HG03159 (cell line): Measurements from ENCODE around the gene TRDN.
"Not testable (repeated sequence)": the region's sequence is repeated elsewhere in the genome, so short reads cannot be mapped to it uniquely, and the experiment has no call there.

Experiments
- ATAC-seq: cut with Tn5 transposase; IDR thresholded peaks from one replicate; pipeline ENCODE4 v1.9.1; 2021; ENCODE audit warnings: mild to moderate bottlenecking, moderate library complexity; ENCODE audit not compliant: unreplicated experiment

The TRDN gene

DNA sequence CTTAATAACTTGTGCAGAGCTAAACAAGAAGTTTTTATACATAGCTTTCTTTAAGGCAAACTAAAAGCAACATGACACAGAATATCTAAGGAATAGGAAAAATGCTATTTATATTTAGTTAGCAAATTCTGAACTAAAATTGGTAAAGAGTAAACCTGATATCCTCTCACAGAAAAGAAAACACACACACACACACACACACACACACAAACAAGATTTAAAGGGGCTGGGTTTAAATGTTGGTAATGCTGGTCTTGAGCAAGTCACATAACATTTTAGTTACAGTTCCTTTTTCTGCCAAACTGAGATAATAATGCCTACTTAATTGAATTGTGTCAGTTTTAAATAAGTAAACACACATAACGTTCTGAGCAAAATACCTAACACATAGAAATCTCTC lies 1.6 kb downstream of the TRDN start:
- no peak for ATAC-seq

DNA sequence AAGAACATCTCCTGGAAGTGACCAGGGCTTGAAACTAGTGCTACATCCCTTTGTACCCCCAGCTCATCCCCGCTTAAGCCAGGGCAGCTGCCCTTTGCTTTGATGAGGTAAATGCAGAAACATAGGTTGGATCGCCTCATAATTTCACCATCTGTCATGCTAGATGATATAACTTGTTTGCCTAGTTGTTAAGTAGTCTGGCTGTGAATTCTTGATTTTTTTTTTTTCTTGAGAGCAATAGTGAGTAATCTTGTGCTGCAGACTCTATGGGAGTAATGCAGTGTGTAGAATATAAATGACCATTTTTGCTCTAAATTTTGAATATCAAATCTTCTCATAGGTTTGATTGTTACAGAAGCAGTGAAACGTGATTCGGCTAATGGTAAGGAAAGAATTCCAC lies 4.1 kb downstream of the TRDN start:
- ATAC-seq = no peak

DNA sequence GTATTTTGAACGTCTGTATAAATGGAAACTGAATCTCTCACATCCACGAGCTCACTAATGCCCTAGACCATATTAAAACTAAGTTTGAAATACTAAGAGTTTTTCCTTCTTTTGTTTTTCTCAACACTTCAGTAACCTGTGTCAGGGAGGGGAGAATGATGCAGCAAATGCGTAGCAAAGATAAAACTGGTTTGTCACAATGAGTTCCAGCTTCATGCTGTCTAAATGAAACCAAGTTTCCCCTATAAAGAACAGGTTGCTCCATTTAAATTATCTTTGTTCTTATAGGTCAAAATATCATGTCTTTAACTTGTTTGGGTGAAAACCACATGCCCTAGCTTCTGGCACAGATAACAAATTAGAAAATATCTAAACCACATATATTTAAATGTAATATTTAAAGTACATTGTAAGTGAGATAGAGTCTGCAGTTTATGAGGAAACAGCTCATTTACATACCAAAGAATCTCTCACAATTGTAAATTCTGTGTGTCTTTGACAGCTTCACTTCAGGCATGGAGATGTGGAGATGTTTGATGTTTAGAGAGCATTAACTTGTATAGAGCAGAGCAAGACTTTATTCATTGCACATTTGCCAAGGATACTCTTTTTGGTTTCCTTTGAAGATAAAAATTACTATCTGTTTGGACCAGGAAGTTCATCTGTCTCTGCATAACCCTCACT lies 7.3 kb downstream of the TRDN start:
- no peak for ATAC-seq

DNA sequence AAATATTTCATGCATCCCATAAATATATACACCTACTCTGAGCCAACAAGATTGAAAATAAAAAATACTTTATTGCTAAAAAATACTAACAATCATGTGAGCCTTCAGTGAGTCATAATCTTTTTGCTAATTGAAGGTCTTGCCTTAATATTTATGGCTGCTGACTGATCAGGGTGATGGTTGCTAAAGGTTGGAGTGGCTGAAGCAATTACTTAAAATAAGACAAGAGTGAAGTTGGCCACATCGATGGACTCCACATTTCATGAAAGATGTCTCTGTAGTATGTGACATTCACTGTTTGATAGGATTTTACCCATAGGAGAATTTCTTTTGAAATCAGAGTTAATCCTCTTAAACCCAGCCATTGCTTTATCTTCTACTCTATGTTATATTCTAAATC lies 11.1 kb downstream of the TRDN start:
- no peak for ATAC-seq

DNA sequence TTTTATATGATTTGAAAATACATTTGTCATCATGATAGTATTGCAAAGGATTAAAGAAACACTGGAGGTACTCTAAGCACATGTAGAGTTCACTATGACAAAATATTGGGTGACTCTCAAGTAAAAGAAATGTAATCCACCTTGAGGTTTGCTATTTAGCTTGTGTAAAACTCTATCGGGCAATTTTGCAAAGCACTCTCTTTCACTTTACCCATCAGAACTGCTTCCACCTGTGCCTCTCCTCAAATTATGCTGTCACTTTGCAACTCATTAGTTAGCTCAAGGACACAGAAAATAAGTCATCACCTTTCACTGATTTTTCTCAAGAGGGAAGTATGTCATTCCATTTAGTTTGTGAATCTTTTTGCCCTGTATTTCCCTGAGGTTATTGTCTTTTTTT lies 14.0 kb downstream of the TRDN start:
- ATAC-seq = no peak

DNA sequence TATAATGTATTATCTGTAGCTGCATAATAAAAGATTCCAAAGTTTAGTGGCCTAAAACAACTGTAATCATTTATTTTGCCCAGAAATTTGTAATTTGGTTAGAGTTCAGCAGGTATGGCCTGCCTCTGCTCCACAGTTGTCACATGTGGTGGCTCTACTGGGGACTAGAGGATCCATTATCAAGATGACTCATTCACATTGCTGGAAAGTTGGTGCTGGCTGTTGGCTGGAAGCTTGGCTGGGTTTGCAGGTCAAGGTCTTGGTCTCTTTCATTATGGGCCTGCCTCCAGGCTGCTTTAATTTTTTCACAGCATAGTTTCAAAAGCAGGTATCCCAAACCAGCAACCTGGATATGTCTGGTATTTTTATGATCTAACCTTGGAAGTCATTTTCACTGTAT lies 17.6 kb downstream of the TRDN start:
- ATAC-seq = no peak

DNA sequence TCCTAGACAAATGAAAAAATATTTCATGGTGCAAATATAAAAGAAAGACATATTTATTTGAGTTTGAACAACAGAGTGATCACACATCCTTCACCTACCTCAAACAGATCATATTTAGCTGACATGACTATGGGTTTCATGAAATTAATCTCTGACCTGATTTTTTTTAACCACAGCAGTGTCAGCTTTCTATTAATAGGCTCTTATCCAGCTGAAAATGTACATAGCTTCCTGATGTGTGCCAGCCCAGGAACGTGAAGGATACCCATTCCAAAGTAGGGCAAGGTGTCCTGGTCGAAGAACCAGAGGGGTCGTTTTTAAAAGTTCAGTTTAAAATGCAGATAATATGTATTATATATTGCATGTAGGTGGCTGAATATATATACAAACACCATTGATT lies 19.8 kb downstream of the TRDN start:
- ATAC-seq = no peak

DNA sequence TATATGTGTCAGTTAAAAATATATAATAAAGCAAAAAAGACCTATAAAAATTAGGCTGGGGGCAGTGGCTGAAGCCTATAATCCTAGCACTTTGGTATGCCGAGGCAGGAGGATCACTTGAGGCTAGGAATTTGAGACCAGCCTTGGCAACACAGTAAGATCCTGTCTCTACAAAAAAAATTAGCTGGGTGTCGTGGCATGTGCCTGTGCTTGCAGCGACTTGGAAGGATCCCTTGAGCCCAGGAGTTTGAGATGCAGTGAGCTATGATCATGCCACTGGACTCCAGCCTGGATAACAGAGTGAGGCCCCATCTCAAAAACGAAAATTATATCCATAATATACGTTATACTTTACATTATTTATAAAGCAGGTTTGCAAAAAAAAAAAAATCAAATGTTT lies 20.7 kb downstream of the TRDN start:
- ATAC-seq = no peak

DNA sequence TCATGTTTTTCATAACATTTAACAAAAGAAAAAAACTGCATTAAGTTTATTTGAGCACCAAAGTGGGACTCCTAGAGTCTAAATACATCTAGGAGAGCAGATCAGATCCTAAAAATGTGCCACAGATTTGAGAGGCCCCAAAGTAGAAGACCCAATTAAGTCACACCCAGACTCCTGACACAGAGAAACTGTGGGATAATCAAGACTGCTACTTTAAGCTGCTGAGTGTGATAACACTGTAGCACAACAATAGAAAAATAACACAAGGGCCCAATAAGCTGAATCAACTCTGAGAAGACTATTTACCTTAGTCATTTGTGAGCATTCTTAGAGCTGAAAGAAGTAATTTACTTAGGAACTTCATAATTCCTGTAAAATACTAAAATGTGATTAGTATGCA lies 26.0 kb downstream of the TRDN start:
- no peak for ATAC-seq

DNA sequence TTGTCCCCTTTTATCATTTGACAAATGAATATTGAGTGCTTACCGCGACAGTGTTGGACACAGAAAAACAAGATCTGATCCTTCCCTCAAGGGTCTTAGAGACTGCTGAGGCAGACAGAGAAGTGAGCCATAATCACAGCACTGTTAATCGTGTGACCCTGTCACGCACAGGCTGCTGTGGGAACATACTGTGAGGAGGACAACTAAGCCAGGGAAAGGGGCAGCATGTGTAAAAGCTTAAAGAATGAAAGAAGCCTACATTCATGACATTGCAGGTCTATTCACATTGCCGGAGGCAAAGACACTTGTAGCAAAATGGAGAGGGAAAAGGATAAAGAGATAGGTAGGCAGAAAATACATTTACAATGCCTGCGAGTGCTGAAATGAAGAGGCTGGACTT lies 32.7 kb downstream of the TRDN start:
- ATAC-seq = no peak

DNA sequence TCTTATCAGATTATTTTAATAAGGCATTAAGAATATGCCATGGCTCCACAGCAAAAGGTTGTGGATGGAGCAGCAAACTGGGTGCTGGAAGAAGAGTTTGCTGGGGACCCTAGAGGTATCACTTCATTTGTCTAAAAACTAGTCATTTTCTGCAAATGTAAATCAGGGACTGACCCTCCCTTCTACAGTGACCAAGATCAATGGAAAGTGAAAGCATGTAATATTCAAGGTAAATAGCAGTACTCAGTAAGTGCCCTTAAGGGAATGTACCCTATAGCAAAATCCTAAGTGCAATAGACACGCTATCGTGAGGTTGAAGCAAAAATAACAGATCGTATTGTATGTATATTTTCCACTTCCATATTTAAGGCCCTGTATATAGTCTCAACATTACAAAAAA lies 38.7 kb downstream of the TRDN start:
- ATAC-seq = peak; percentile 81

DNA sequence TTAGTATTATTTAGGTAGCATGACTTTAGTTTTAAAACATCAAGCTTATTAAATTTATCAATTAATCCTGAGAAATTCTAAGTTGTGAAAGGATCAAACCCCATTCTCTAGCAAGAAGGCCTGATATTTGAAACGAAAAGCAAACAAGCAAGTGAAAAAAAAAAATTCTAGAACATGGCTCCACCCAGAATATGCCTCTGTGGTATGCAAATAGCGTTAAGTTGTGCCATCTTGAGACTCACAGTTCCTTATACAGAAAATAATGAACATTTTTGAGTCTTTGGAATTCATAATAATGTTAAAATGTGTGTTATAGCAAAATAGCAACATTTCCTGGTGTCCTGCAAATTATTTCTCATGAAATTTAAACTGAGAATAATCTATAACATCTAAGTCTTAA lies 42.0 kb downstream of the TRDN start:
- ATAC-seq = no peak

DNA sequence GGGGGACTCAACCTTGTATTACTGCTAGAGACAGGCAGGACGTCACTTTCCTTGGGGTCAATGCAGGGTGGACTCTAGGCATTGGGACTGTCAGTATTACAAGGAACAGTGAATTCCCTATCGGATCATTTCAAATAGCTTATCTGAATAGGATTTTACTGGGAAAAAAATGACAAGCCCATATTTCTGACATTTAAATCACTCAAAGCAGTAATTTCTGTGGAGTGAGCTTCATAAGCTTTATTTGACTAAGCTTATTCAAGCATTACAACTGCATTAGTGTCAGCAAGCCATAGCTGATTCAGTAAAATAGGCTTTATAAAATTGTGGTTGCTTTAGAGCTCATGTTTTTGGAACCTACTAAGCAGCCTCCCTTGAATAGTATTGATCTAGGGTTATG lies 44.3 kb downstream of the TRDN start:
- ATAC-seq = no peak

DNA sequence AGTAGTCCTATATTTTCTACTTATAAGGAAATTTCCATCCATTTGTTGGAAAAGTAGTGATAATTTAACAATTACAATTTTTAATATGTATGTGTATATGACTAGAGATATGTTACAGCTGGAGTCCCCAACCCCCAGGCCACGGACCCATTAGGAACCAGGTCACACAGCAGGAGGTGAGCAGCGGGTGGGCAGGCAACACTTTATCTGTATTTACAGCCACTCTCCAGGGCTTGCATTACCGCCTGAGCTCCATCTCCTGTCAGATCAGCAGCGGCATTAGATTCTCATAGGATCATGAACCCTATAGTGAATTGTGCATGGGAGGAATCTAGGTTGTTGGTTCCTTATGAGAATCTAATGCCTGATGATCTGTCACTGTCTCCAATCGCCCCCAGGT lies 46.8 kb downstream of the TRDN start:
- ATAC-seq = no peak

DNA sequence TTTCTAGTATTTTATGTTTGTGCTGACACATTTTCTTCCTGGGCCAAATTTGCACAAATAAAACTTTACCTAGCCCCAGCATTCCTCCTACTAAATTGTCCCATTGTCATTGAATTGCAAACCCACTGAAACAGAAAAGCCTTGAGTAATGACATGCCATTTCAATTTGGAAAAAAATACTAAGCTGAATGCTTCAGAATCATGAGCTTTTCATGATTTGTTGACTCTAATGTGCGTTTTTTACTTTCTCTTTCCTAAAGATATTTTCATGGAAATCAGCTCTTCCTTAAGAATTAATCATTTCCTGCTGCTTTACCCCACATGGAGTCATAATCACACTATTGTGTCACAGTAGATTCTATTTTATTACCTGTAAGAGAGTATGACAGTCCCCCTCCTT lies 47.4 kb downstream of the TRDN start:
- no peak for ATAC-seq

DNA sequence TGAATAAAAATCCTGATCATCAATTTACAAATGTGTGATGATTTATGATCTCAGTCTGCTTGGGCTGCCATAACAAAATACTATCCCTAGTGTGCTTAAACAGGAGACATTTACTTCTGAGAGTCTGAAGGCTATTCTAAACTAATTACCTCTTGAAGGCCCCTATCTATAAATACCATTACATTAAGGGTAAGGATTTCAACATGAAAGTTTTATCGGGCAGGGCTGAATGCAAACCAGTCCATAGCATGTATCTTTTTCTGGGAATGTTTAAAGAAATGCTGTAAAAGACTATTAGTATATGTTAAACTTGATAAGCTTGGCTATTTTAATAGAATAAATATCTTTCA lies 48.2 kb downstream of the TRDN start:
- no peak for ATAC-seq

DNA sequence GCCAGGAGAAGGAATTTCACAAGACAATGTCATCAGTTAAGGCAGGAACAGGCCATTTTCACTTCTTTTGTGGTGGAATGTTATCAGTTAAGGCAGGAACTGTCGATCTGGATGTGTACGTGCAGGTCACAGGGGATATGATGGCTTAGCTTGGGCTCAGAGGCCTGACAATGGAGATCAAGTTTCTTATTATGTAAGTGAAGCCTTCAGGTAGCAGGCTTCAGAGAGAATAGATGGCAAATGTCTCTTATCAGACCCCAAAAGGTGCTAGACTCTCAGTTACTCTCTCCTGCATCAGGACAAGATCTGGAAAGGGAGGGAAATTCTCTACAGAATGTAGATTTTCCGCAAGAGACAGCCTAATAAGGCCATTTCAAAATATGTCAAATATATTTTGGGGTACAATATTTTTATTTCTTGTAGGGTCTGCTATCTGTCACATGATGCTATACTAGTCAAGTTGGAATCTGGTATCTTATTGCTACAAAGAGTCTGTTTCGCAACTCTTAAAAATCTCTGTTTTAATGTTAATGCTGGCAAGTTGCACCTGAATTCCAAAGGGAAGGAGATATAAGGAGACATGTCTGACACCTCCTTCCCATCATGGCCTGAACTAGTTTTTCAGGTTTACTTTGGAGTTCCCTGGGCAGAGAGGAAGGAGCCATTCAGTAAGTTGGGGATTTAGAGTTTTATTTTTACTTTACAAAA lies 48.8 kb downstream of the TRDN start:
- no peak for ATAC-seq

DNA sequence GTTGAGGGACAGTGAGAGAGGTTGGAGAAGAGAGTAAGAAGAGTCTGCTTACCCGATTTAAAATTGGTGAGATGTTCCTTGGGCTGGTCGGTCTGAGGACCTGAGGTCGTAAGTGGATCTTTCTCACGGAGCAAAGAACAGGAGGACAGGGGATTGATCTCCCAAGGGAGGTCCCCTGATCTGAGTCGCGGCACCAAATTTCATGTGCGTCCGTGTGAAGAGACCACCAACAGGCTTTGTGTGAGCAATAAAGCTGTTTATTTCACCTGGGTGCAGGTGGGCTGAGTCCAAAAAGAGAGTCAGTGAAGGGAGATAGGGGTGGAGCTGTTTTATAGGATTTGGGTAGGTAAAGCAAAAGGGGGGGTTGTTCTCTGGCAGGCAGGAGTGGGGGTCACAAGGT lies 49.3 kb downstream of the TRDN start:
- ATAC-seq = not testable (repeated sequence)

DNA sequence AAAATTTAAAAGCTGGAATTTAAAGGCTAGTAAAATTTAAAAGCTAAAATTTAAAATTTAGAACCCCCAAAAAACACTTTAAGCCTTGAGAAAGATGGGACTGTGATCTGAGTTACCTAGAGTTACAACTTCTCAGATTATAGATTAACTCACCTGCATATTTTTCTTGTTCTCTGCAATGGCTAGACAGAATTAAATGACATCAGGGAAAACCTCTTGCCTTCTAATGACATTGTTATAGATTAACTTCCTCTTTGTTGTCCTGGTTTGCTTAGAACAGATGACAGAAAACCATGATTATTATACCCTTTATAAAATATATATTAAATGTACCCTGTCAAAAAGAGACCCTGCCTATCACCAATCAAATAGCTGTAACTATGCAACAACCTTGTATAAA lies 56.4 kb downstream of the TRDN start:
- no peak for ATAC-seq

DNA sequence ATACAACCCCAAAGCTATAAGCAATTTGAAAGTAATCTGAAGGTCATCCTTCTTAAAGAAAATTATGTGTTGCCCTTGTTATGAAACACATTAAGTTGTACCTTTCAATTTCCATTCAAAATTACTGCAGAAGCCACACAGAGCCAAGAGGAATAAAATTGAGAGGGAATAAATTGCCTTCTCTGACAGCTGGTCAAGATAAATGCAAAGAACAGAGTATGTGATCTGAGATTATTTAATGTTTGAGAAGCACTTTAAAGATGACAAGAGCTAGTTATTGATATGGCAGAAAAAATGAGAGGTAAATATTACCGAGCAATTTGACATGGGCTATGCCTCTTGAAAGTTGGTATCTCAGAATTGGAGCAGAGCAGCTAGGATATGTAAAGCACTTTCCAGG lies 61.6 kb downstream of the TRDN start:
- no peak for ATAC-seq

DNA sequence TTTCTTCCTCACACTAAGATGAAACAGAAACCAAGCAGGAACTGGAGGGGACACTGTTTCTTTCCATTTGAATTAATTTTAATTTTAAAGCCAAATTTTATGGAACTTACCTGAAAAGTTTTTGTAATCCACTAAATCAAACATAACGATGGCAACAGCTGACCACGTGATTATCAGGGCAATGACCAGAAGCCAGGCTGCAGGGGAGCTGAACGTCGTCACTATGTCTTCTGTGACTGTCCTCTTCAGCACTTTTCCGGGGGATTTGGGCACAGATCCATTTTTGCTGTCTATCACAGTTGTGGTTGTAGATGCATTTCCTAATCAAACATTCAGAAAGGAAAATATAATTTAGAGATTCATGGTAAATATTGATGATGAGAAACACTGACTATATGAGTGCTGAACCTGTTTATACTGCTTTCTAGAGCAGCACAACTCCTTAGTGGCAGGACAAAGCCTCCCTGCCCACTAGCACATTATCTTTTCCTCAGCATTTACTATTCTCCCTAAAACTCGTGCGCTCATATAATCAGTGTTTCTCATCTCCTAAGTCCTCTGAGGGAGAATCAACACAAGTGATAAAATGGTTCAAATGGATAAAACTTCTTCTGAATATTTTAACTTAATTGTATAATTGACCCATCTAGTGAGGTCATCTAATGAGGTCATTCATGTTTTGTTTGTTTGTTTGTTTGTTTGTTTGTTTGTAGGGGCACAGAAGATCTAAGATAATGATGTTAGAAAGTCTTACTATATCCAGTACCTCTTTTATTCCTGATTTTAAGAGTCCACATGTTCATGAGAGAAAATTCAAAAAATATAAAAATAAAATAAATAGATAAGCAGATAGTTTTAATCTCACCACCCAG lies 65.7 kb downstream of the TRDN start:
- no peak for ATAC-seq

DNA sequence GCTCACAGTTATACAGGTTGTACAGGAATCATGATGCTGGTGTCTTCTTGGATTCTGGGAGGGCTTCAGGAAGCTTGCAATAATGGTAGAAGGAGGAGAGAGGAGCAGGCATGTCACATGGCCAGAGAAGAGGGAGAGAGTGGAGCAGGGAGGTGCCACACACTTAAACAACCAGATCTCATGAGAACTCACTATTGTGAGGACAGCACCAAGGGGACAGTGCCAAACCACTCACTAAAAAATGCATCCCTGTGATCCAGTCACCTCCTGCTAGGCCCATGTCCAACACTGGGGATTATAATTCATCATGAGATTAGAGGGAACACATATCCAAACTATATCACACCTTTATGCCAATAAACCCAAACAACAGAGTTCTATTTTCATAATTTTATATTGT lies 67.2 kb downstream of the TRDN start:
- no peak for ATAC-seq
